ENCODE data around the gene ALX4.

DNA sequence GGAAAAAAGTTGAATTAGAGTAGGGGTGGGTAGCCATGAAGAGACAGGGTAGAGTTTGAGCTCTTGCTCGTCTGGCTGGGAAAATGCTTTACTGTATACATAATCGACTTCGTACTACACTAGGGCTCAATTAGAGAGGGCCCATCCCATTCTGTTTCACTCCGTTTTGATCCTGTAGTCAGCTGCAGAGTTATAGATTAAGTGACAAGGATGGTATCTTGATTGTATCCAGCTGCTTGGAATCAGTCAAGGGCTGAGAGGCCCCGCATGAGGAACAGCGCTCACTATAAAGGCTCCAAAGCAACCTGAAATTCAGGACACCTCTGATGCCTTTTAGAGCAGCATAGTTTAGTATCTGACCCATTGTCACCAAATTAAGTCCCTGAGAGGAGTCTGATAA is 81.6 kb downstream of the ALX4 start:
- no peak for TF ChIP-seq FOSL2 (IDR thresholded peaks at IDR 0.05)
- no peak for TF ChIP-seq FOSL2 (CRISPR knock-in tag; IDR thresholded peaks at IDR 0.05)
- TF ChIP-seq, protein P1, sequence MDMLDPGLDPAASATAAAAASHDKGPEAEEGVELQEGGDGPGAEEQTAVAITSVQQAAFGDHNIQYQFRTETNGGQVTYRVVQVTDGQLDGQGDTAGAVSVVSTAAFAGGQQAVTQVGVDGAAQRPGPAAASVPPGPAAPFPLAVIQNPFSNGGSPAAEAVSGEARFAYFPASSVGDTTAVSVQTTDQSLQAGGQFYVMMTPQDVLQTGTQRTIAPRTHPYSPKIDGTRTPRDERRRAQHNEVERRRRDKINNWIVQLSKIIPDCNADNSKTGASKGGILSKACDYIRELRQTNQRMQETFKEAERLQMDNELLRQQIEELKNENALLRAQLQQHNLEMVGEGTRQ (IDR thresholded peaks at IDR 0.05) = no peak
- TF ChIP-seq, protein P2, sequence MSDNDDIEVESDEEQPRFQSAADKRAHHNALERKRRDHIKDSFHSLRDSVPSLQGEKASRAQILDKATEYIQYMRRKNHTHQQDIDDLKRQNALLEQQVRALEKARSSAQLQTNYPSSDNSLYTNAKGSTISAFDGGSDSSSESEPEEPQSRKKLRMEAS (IDR thresholded peaks at IDR 0.05) = no peak

All from A549 (cell line).